Epithelial cell of prostate (primary cell): ENCODE measurements around the gene TMEM213.
A peak's percentile ranks its signal among the peaks of the same experiment; 100 is the strongest.

Experiments used
- DNase-seq: peaks from one replicate; pipeline ENCODE4 v3.0.0-alpha.2; 2011; ENCODE audit warnings: low read depth, low spot score
- H3K27ac ChIP-seq: fragments of 450-650 bp; 2 replicates; pipeline ENCODE4 v1.5.1; 2017; ENCODE audit warnings: mild to moderate bottlenecking

Gene TMEM213

DNA sequence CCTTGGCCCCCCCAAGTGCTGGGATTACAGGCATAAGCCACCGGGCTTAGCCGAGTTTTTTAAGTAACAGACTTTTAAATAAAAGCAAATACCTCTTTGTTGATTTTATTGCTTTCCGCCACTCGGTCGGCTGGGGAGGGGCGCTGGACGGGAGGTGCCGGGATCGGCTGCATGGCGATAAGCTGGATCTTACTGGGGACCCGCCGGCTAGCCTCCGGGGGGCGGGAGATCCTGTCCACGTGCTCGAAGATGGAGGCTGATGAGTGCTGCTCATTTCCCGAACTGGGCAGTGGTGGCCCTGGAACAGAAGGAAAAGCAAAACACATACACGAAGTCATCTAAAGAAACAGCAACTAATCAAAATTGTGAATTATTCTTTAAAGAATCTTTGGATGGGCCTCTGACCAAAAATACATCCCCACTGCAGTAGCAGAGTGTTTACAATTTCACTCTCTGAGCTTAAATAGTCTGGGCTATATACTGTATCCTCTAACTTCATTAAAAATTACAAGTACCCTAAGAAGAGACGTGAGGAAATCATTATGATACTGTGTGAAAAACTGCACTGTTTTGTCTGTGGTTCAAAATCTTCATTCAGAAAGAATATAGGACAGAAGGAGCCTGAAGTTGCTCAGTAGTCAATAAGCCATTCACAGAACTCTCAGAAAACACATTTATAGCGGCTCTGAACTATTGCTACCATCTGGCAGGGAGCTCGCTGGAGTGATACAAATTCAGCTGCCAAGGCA is 73.4 kb downstream of the TMEM213 start:
- no peak overlapping the region for H3K27ac ChIP-seq
- no peak for DNase-seq

DNA sequence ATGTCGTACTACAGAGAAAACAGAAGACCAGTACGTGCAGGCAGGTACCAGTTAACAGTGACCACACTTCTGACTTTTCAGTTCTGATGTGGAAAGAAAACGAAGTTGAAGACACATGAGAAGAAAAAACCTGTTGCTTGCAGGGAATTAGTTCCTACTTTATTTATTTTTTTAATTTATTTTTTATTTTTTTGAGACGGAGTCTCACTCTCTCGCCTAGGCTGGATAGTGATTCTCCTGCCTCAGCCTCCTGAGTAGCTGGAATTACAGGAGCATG is 74.0 kb downstream of the TMEM213 start:
- no peak for DNase-seq
- H3K27ac ChIP-seq: no peak overlapping the region

DNA sequence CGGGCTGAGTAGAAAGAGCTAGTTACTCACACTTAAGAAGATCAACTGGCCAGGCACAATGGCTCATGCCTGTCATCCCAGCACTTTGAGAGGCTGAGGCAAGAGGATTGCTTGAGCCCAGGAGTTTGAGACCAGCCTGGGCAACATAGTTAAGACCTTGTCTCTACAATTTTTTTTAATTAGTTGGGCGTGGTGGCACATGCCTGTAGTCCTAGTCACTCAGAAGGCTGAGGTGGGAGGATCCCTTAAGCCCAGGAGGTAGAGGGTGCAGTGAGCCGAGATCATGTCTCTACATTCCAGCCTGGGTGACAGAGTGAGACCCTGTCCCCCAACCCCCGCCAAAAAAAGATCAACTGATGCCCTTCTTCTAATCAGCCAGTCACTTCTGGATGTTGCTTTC is 74.8 kb downstream of the TMEM213 start:
- DNase-seq: peak; percentile 24
- peak overlapping the region; percentile 41 for H3K27ac ChIP-seq

DNA sequence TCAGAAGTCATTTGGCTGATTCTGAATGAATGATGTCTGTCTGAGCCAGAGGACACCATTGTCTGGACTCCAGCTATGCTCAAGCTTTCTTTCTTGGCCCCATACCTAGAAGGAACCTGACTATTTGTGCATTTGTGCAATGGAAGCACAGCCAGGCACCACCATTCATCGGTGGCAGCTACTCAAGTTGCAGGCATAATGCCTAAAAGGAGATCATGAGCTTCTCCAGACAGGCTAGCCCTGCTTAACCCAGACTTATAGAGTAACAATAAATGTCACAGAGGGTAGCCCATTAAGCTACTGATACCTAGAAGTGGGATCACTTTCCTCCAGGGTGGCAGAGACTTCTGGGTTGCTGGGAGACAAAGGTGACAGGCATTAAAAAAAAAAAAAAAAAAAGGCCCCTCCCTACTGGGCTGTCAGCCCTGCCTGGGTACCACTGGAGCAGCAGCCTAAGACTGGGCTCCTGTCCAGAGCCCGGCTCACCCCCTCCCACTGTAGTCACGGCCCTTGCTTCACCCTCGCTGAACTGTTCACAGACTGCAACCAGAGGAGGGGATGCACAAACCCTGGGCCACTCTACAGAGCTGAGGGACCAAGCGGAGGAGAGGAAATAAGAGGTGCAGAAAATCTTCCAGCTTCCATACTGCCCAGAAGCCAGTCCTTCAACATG is 75.6 kb downstream of the TMEM213 start:
- DNase-seq: no peak
- peak overlapping the region; percentile 41 for H3K27ac ChIP-seq

DNA sequence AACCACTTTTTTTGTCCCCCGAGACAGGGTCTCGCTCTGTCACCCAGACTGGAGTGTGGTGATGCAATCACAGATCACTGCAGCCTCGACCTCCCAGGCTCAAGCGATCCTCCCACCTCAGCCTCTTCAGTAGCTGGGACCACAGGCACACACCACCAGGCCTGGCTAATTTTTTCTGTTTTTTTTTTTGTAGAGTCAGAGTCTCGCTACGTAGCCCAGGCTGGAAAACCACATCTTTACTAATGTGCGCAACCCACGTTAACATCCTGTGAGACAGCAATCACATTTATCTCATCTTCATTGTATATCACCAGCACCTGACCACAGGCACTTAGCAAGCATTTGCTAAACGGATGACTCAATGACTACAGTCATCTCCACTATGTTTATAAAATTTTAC is 78.0 kb downstream of the TMEM213 start:
- DNase-seq: peak; percentile 87
- H3K27ac ChIP-seq: peak overlapping the region; percentile 71

DNA sequence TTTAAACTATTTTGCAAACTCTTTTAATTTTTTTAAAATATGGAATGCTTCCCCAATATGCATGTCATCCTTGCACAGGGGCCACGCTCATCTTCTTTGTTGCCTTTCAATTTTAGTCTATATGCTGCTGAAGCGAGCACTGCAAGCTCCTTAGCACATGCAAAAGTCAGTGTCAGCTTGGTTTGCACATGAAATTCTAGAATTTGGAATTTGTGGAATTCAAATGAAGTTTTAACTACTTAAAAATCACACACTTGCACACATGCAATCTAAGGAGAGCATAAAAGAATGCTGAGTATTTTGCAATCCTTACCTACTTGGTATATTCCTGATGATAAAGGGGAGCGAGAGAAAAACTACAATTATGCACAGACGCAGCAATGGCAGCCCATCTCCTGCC is 78.5 kb downstream of the TMEM213 start:
- H3K27ac ChIP-seq: peak overlapping the region; percentile 71
- DNase-seq: no peak

DNA sequence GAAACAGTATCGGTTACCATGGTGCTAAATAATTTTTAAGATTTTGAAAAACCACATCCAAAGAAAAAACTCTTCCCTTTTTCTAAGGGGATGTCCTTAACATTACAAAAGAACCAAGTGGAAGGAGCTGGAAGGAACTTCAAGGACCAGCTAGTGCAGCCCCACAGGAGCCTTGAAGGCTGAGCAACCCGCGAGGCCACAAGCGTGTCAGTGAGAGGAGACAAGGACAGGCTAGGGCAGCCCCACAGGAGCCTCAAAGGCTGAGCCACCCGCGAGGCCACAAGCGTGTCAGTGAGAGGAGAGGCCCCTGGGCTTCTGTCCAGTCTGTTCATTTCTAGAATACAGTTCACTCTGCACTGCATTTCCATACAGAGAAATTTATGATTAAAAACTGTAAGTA is 80.3 kb downstream of the TMEM213 start:
- H3K27ac ChIP-seq: no peak overlapping the region
- DNase-seq: no peak

DNA sequence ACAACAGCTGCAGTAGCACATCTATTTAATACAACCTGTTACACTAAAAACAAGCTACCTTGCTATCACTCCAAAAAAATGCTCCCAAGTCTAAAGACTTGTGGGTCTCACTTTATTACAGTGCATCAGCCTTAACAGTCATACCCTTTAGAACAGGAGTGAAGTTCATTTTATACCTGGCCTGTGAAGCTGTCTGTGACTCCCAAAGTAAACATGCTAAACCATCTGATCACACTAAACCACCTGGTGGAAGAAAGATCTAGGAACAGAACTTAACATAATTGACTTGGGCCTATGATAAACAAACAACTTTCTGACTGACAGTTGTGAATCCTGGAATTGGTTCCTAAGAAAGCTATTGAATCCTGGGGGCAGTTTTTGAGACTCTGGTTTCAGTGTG is 81.1 kb downstream of the TMEM213 start:
- H3K27ac ChIP-seq: no peak overlapping the region
- no peak for DNase-seq

DNA sequence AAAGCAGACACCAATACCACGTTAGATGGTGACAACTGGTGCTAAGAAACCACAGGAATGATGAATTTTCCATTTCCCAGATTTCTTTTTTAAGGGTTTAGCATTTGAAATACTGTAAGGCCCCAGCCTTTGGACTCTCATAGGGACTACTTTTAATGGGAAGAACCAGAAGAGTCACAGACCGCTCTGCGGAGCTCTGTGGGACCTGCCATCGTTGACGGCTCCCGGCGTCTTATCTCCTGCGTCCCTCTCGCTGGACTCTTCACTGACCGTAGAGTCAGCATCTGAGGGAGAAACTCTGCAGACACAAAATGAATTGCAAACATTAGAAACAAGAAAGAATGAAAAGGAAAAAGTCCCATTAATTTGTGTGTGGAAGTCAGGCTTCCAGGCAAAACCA is 81.6 kb downstream of the TMEM213 start:
- DNase-seq: no peak
- H3K27ac ChIP-seq: no peak overlapping the region

DNA sequence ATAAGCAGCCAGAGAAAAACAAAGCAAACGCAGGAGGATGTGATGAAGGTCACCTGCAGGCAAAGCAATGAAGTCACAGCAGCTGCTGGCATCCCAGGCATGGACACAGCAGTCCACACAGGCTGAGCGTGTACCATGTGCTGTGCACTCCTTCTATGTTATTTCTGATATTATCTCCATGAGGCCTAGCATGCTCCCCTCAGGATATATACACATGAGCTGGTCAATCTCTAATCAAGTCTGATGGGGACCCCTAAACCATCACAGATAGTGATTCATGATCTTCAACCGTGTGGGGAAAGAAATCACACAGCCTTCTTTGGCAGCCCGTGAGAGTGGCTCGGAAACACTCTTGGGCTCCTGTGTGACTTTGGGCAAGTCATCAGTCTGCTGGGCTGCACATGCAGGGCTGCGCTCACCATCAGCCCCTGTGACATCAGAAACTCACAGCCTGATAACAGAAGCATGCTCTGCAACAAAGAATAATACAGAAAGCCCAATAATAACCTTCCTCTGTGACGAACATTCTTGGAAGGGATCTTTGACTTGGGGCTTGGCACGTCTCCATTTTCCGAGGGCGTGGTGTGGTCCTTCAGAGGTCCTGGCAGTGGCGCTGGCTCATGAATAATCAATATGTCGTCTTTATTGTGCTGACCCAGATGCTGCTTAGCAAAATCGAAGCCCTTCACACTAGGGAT is 83.2 kb downstream of the TMEM213 start:
- no peak overlapping the region for H3K27ac ChIP-seq
- DNase-seq: no peak

DNA sequence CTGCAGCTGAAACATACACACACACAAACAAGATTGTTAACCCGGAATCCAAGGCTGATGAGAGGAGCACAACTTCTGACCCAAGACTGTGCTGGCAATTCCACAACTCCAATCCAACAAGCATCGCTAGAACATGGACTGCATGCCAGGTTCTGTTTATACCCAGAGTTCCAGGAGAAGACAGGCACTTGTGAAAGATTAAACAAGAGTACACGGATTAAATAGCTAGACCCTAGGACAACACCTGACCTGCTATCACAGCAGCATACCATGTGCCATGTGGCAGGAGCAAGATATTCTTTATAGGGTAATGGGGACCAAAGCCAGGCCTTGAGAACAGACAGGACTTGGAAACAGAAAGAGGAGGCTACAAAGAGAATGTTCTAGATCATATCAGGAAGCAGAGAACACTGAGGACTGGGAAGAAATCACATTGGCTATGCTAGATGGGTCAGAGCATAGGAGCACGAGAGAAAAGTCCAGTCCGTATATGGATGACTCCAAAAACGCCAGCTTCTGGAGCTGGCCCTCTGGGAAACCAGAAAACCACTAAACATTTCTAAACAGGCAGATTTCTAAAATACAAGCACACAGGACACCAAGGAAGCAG is 83.9 kb downstream of the TMEM213 start:
- no peak overlapping the region for H3K27ac ChIP-seq
- no peak for DNase-seq

DNA sequence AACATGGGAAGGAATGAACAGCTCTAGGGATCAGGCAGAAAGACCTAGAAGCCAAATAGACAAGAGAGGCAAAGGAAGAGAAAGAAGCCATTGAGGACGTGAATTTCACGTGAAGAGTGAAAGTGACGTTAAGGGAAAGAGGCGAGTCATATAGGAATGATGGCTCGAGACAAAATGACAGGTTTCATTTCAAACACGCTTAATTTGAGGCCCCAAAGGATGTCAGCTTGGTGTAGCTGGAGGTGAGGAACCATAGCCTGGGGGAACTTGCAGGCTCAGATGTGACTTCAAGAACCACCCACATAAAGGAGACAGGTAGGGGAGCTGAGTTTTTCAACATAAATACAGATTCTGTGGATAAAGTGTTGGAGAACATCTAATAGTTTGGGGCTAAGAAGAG is 84.5 kb downstream of the TMEM213 start:
- DNase-seq: no peak
- H3K27ac ChIP-seq: no peak overlapping the region

DNA sequence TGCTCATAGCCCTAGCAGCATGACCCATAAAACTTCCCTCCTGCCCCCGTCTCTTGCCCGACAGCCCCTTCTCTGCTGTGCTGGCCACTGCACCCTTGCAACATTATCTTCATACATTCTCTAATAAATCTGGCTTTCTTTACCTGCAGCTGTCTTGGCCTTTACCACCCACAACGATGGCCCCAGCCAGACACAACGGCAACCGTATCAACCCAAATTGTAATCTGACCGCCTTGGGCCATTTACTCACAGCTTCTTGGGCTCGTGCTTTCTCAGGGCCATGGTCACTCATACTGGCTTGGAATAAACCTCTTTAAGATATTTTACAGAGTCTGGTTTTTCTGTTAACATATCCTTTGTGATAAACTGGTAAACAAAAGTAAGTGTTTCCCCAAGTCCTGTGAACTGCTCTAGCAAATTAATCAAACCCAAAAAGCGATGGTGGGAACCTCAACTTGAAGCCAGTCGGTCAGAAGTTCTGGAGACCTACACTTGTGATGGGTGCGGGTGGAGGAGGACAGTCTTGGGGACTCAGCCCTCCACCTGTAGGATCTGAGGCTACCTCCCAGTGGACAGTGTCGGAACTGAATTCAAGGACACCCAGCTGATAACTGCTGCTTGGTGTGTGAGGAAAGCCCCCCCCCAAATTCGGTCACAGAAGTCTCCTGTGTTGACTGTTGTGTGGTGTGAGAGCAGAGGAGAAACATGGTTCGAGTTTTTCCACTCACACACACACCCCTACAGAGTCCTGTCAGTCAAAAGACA is 87.8 kb downstream of the TMEM213 start:
- no peak overlapping the region for H3K27ac ChIP-seq
- DNase-seq: no peak

DNA sequence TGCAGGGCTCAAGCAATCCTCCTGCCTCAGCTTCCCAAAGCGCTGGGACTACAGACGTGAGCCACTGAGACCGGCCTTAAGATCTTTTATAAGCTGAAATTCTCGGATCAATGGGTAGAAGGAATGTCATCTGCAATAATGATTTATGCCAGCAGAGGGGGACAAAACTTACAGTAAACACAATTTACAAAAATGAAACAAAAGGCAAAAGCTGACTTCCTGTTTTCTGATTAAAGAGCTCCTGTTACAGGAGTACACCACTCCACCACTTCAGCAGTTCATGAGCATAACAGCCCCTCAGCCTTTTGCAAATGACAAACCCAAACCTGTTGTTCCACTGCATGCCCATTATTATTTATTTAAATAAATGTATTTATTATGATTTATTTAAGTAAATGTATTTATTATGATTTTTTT is 88.7 kb downstream of the TMEM213 start:
- H3K27ac ChIP-seq: no peak overlapping the region
- DNase-seq: no peak

DNA sequence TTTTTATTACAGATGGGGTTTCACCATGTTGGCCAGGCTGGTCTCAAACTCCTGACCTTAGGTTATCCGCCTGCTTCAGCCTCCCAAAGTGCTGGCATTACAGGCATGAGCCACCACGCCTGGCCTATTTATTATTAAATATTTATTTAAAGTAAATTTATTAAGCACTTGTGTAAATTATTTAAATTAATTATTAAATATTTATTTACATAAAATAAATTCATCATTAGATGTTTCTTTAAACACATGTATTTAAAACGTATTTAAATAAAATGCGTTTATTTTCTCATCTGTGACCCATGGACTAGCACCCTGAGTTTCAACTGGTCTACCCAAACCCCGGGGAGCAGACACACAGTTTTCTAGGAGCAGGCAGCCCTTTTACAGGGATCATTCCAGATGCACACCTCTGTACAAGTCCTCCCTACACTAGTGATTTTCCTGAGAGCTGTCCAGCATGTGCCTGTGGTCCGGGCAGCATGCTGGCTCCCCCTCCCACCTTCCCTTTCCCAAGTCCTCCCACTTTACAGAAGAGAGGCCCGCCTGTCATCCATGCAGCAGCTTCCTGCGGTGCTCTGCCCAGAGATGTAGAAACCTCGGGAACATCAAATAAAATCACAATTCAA is 89.4 kb downstream of the TMEM213 start:
- no peak for DNase-seq
- H3K27ac ChIP-seq: no peak overlapping the region
